Measurements from ENCODE around the gene WWP2.

WWP2 gene

GRCh38 chr16:69858191-69859104 lies 96.3 kb downstream of the WWP2 start:
- DNase-seq (ENCODE audit: low read depth in 2 of 2) = no peak

- peak in 1 of 2 donors; percentile 2 for DNase-seq (ENCODE audit: low read depth in 2 of 2)
Observed at GRCh38 chr16:69859105-69859989, 97.2 kb downstream of the WWP2 start.

GRCh38 chr16:69860233-69861231 lies 98.4 kb downstream of the WWP2 start:
- DNase-seq (ENCODE audit: low read depth in 2 of 2) = no peak

- no peak for DNase-seq (ENCODE audit: low read depth in 2 of 2)
Observed at GRCh38 chr16:69861292-69862030, 99.3 kb downstream of the WWP2 start.

GRCh38 chr16:69863401-69864281 lies 101.5 kb downstream of the WWP2 start:
- DNase-seq (ENCODE audit: low read depth in 2 of 2) = no peak

- DNase-seq (ENCODE audit: low read depth in 2 of 2) = no peak
Observed at GRCh38 chr16:69865701-69866100, 103.6 kb downstream of the WWP2 start.

GRCh38 chr16:69867784-69868560 lies 105.8 kb downstream of the WWP2 start:
- DNase-seq (ENCODE audit: low read depth in 2 of 2) = no peak

- no peak for DNase-seq (ENCODE audit: low read depth in 2 of 2)
Observed at GRCh38 chr16:69870761-69871160, 108.6 kb downstream of the WWP2 start.

- no peak for DNase-seq (ENCODE audit: low read depth in 2 of 2)
Observed at GRCh38 chr16:69871708-69872107, 109.6 kb downstream of the WWP2 start.

- DNase-seq (ENCODE audit: low read depth in 2 of 2) = no peak
Observed at GRCh38 chr16:69872888-69873287, 110.8 kb downstream of the WWP2 start.

GRCh38 chr16:69873783-69874182 lies 111.7 kb downstream of the WWP2 start:
- no peak for DNase-seq (ENCODE audit: low read depth in 2 of 2)

- DNase-seq (ENCODE audit: low read depth in 2 of 2) = no peak
Observed at GRCh38 chr16:69874271-69874670, 112.1 kb downstream of the WWP2 start.

GRCh38 chr16:69880640-69881133 lies 118.6 kb downstream of the WWP2 start:
- DNase-seq (ENCODE audit: low read depth in 2 of 2) = no peak

- DNase-seq (ENCODE audit: low read depth in 2 of 2) = no peak
Observed at GRCh38 chr16:69881141-69881540, 119.0 kb downstream of the WWP2 start.

GRCh38 chr16:69883744-69884143 lies 121.6 kb downstream of the WWP2 start:
- DNase-seq (ENCODE audit: low read depth in 2 of 2) = no peak

- no peak for DNase-seq (ENCODE audit: low read depth in 2 of 2)
Observed at GRCh38 chr16:69885722-69886121, 123.6 kb downstream of the WWP2 start.

GRCh38 chr16:69886726-69887125 lies 124.6 kb downstream of the WWP2 start:
- no peak for DNase-seq (ENCODE audit: low read depth in 2 of 2)

- no peak for DNase-seq (ENCODE audit: low read depth in 2 of 2)
Observed at GRCh38 chr16:69888005-69888590, 126.0 kb downstream of the WWP2 start.
